Astrocyte of the spinal cord (primary cell): ENCODE measurements around the gene CADM1.

Experiments used
- DNase-seq: peaks from one replicate; pipeline ENCODE4 v3.0.0; 2011; ENCODE audit warnings: low read depth, low spot score
- H3K4me3 ChIP-seq: 2 replicates; pipeline ENCODE4 v1.5.1; 2011; ENCODE audit warnings: low read depth, mild to moderate bottlenecking, low read length, moderate library complexity
- CTCF ChIP-seq: IDR thresholded peaks from 2 replicates; pipeline ENCODE4 v1.5.1; 2012; ENCODE audit warnings: low read depth, mild to moderate bottlenecking, low read length, inconsistent platforms
- in situ Hi-C: cut with HindIII; loops from 2 replicates; pipeline ENCODE4 v1.10.0; 2017; ENCODE audit warnings: low sequenced_read_pairs

Gene CADM1

DNA sequence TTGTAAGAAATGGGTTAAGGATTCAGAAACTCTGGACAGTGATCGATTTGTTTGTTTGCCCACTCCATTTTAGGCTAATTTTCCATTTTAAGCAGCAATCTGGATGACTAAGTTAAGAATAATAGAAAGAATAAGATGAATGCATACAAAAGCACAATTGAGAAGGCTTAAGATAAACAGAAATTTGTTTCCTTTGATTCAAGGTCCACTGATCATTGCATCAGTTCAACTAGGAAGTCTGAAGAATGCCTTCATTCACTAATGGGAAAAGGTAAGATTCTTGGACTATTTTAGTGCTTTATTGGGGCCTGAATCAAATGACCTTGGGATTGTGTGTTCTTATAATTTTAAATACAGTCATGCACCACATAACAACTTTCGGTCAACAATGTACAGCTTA lies 140.8 kb downstream of the CADM1 start:
- TF ChIP-seq CTCF, result no peak
- no peak for DNase-seq
- H3K4me3 ChIP-seq, result no peak overlapping the region
- in situ Hi-C loops, result no loop called here

DNA sequence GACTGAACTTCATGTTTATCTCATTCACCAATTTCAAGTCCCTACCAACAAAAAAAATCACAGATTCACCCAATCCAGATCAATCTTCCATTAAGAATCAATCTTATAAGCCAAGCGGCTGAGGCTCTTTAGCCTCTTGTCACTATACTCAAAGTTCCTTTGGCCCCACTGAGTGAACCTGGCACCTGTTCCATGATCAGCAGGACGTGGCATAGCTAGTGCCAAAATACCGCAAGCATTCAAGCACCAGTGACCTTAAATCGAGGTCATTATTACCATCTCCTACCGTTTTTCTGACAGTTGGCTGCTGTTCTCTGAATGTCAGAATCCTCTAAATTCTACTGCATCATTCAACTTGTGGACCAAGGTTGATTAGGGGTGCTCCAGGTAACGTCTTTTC lies 141.2 kb downstream of the CADM1 start:
- no peak overlapping the region for H3K4me3 ChIP-seq
- in situ Hi-C loops, result no loop called here
- TF ChIP-seq CTCF, result no peak
- no peak for DNase-seq

- no peak for TF ChIP-seq CTCF
- DNase-seq, result no peak
- H3K4me3 ChIP-seq, result no peak overlapping the region
- in situ Hi-C loops, result no loop called here
These were observed 143.2 kb downstream of the CADM1 start for GRCh38 chr11:115361025-115361424.

DNA sequence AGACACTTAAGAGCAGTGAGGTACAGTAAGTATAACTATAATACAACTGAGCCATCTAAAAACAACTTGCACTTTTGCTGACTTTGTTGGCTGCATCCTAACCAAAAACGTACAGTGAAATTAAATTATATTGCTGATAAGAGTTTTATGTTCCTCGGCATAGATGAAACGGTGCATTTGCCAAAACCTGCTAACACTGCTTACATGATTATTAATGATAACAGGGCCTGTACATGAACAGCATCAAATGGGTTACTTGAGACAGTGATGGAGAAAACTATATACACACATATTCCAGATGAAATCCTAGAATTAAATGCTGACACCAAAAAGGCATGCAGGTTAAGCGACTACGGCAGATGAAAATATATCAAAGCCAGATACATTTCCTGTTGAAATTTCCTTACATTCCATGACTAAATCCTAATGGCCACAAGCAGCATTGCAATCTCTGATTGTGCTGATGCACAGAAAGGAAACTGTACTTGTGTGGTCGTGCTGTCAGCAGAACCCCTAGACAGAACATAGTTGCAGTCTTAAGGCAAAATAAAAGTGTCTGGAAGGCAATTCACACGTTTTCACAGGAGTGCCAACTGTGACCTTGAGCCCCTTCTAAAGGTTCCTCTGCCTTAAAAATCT lies 143.9 kb downstream of the CADM1 start:
- in situ Hi-C loops, result no loop called here
- no peak overlapping the region for H3K4me3 ChIP-seq
- TF ChIP-seq CTCF, result peak; percentile 15
- DNase-seq, result no peak

GRCh38 chr11:115357066-115357465 lies 147.1 kb downstream of the CADM1 start:
- in situ Hi-C loops, result no loop called here
- no peak for DNase-seq

GRCh38 chr11:115352805-115353485 lies 151.3 kb downstream of the CADM1 start:
- no peak for DNase-seq
- no peak overlapping the region for H3K4me3 ChIP-seq
- no peak for TF ChIP-seq CTCF
- in situ Hi-C loops, result no loop called here

More at GRCh38 chr11:115357066-115357465, 147.1 kb downstream of the CADM1 start:
- H3K4me3 ChIP-seq, result no peak overlapping the region
- no peak for TF ChIP-seq CTCF
